HG02623 (cell line): ENCODE results near the gene ZBED1.
"Not testable (repeated sequence)": the region's sequence is repeated elsewhere in the genome, so short reads cannot be mapped to it uniquely, and the experiment has no call there.

ENCODE experiments used
- ATAC-seq: cut with Tn5 transposase; IDR thresholded peaks from one replicate; pipeline ENCODE4 v1.9.1; 2021; ENCODE audit warnings: moderate library complexity; ENCODE audit not compliant: unreplicated experiment

Gene ZBED1

DNA sequence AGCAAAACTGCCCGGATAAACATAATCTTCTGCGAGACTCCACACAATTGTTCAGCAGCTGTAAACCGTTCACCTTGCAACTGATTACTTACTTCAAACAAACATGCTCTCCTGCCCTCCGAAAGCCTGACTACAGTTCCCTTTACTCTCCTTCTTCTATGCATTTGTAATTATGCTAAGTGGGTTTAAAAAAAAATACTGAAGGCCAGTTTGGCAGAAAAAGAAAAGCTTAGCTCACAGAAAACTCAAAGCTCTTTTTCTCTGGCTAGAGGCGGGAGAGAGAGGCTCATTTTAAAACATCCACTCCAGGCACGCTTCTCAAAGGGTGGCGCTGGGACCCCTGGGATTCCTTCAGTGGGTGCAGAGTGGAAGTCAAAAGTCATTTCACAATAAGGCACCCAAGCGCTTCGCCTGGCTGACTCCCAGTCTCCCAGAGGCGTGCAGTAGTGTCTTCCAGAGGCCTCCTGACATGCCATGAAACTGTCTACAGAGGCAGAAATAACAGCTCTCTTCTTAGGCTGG lies 1.9 kb downstream of the ZBED1 start:
- no peak for ATAC-seq

- no peak for ATAC-seq
Observed at GRCh38 chrX:2497961-2498780, 2.6 kb downstream of the ZBED1 start.

DNA sequence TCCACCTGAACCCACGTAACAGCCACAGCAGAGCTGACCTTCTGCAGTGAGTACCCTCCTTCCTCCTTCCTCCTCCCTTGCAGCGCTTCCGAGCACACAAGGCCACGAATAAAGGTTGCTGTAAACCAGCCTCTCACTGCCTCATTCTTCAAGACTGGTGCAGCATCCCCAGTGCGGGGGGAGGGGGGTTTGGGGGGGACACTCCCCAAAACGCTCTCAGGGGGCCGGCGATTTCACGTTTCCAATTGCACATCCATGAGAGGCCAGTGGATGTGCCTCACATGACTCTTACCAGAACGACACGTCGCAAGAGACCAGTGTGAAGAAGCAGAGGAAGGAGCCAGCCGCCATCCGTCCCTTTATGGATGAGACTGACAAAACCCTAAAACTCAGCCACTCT lies 5.2 kb downstream of the ZBED1 start:
- ATAC-seq: no peak

GRCh38 chrX:2492531-2493218 lies 8.1 kb downstream of the ZBED1 start:
- ATAC-seq: no peak

DNA sequence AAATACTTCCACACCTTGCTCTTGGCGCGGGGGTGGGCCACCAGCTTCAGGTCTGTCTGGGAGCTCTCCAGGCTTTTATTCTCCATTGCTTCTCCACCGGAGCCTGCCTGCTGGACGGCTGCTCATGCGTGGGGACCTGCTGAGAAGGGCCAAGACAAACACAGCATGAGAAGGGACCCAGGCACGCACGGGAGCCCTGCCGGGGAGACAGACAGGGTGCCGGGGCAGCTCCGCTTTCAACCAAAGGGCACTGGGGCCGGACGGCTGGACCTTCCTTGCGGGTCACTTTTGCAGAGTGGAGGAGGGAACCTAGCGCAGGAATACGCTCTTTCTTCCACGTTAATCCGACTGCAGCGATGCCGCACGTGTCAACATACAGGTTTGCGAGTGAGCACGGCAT lies 10.1 kb downstream of the ZBED1 start:
- ATAC-seq: no peak

- no peak for ATAC-seq
Observed at GRCh38 chrX:2489446-2490445, 11.0 kb downstream of the ZBED1 start.

DNA sequence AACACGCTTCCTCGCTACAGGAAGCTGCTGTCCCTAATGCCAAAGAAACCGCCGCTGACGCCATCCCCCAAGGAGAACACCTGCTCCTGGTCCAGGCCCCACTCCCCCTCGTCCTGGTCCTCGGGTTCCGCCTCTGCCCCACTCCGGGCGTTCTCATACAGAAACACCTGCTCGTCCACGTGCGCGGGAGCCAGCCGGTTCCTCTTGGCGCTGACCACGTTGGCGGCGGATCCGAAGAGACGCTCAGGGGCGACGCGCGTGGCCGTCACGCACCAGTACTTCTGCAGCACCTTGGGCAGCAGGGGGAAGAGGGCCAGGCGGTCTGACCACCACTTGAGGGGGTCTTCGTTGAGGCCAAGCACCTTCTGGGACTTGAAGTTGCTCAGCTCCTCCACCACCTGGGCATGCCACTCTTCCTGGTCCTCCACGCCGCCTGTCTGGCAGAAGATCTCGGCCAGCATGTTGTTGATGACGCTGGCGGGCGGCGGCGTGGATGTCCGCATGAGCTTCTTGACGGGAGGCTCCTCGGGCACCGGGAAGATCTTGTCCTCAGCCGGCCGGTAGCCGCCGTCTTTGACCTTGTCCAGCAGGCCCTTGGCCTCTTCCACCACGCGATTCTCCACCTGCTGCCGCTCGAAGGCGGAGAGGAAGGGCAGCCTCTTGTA lies 12.0 kb downstream of the ZBED1 start:
- no peak for ATAC-seq

DNA sequence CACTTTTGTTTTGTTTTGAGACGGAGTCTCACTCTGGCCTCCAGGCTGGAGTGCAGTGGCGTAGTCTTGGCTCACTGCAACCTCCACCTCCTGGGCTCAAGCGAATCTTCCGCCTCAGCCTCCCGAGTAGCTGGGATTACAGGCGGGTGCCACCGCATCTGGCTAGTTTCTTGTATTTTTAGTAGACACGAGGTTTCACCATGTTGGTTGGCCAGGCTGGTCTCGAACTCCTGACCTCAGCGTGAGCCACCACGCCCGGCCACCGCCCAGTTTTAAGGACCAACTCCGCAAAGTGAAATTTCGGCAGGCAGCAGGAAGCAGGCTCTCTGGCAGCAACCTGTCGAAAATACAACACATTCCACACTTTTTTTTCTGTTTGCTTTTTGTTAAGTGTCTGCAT lies 13.4 kb downstream of the ZBED1 start:
- ATAC-seq: no peak

DNA sequence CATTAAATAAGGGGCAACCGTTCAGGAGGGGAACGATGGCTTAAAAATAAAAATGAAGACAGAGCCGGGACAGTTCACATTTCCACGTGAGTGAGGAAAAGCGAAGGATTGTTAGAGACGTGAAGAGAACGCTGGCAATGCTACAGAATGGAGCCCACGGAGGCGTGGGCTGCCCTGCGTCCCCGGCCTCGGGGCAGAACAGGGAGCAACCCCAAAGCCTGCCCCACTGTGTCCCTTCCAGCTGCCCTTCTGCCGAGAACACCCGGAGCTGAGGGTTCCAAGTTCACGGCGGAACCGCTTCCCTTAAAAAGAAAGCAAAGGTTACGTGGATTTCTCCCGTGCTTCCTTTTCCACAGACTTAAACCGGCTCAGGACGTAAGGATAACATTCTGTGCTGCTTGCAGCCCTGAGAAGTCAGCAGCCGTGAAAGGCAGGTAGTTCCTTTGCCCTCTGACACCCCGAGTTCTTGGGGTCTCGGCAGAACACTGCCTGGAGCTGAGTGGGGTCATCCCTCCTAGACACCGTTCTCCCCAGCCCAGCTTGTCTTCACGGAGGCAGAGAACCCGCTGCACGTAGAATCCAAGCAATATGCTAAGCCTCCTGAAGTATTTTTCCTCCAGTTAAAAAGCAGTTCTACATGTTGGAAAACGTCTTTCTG lies 14.2 kb downstream of the ZBED1 start:
- ATAC-seq: no peak

DNA sequence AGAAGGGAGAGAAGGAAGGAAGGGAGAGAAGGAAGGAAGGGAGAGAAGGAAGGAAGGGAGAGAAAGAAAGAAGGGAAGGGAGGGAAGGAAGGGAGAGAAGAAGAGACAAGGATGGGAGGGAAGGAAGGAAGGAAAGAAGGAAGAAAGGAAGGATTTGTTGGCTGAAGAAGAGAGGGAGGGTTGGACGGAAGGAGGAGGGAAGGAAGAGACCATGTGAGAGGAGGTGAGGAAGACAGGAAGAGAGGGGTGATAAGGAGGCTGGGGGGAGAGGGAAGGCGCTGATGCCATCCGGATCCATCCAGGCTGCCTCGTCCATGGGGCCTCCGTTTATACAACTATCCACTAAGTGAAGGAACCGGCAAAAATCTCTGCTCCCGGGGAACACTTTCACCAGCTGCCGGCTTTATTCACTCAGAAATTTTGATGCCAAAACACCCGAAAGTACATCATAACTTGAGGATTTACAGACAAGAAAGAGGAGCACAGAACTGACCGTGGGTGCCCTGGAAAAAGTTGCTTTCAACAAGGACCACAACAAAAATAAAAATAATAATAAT lies 14.9 kb downstream of the ZBED1 start:
- ATAC-seq: no peak

DNA sequence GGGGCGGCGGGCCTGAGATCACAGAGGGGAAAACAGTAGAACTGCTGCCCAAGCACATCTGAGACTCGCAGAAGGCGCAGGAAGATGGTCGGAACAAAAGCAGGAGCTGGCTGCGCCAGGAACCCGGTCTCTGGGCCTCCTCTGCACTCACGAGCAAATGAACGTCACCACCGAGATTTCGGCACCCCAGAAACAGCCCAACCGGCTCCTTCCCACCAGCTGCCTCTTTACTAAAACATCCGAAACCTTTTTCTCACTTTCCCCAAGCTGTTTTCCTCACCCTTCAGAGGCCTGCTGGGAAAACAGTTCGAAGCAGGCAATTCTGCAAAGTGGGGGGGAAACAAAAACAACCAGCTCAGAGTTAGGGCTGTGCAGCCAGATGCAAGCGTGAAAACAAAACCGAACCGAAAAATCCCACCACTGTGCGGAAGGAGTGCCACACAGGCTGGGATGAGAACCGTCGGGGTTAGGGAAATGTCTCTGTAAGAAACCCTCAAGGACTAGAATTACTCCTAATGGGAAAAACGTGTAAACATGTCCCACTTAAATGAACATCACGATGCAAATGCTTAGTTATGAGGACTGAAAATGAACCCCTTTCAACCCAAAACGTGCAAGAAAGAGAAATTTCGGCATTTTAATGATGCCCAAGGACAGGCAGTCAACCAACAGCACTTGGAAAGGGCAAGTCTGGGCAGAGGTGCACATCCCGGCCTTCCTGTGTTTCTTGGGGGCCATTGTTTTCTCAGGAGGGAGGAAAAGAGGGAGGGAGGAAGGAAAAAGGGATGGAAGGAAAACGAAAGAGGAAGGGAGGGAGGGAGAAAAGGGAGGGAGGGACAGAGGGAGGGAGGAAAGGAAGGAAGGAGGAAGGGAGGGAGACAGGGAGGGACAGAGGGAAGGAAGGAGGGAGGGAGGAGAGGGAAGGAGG lies 15.8 kb downstream of the ZBED1 start:
- ATAC-seq: no peak

GRCh38 chrX:2484256-2484655 lies 16.5 kb downstream of the ZBED1 start:
- ATAC-seq: no peak

- no peak for ATAC-seq
Observed at GRCh38 chrX:2483398-2484060, 17.2 kb downstream of the ZBED1 start.

DNA sequence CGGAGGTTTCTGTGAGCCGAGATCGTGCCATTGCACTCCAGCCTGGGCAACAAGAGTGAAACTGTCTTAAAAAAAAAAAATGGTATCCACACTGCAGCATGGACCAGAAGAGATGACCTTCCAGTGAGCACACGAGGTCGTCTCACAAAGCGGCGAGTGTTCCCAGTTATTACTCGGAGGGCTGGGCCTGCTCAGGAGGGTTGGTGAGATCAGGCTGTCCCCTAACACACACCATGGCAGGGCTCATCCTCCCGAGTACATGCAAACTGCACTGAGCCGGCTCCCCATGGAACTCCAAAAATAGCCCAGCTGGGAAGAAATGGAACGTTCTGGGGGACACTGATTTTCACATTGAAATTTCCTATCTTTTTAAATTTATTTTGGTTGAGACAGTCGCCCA lies 19.2 kb downstream of the ZBED1 start:
- ATAC-seq: not testable (repeated sequence)

GRCh38 chrX:2479982-2480381 lies 20.8 kb downstream of the ZBED1 start:
- ATAC-seq: not testable (repeated sequence)

DNA sequence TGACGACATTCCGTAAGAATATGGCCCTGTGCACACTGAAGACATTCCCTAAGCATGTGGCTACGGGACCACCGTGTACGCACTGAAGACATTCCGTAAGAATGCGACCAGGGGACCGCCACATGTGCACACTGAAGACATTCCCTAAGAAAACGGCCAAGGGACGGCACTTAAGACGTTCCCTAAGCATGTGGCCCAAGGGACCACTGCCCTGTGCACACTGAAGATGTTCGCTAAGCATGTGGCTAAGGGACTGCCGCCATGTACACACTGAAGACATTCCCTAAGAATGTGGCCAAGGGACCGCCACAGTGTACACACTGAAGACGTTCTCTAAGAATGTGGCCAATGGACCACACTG lies 21.4 kb downstream of the ZBED1 start:
- ATAC-seq: no peak

GRCh38 chrX:2478546-2479419 lies 22.0 kb downstream of the ZBED1 start:
- ATAC-seq: no peak
